H1 (cell line): ENCODE data around the gene CFAP100. TPM values are rescaled to one million over a fixed set of nuclear protein-coding genes. Genes with fewer than 3 reads are reported as not detected.

Experiments used
- CBX5 ChIP-seq: fragments of 300-800, 300-1000 bp; sonication (generic); IDR thresholded peaks from 2 replicates; pipeline ENCODE4 v1.7.1; 2016; ENCODE audit warnings: antibody characterized with exemption, low read length, low read depth
- CHD7 ChIP-seq: fragments of 300-600 bp; sonication (generic); IDR thresholded peaks from 2 replicates; pipeline ENCODE4 v1.7.1; 2012; ENCODE audit warnings: low read length, moderate library complexity, mild to moderate bottlenecking, inconsistent platforms; ENCODE audit not compliant: insufficient replicate concordance
- EP300 ChIP-seq, 2 experiments: IDR thresholded peaks; 1 replicate in 1 of 2; 2 replicates in 1 of 2; pipeline ENCODE4 v1.6.1; 2011 to 2012; ENCODE audit warnings: low read depth in 2 of 2, low read length in 2 of 2, mild to moderate bottlenecking in 2 of 2, borderline replicate concordance in 1 of 2, inconsistent platforms in 1 of 2, moderate library complexity in 1 of 2
- polyA plus RNA-seq, 7 experiments: library from polyadenylated mRNA; depleted of rRNA in 3 of 7; stranded (reverse) in 5 of 7; unstranded in 2 of 7; fragments of >200 nt in 5 of 7; fragments of 200-250 nt in 2 of 7; gene quantifications; 1 replicate in 5 of 7; 2 replicates in 1 of 7; 4 replicates in 1 of 7; pipeline versions ENCODE4 v1.2.1 to v1.2.3, GENCODE V29; 2011 to 2013; ENCODE audit warnings: missing spikeins in 2 of 7, mixed read lengths in 2 of 7
- total RNA-seq: library from RNA; stranded (reverse); fragmentation: NEBNext Ultra II Directional; extraction: Animal tissue kit (Norgen Biotek cat#: 25700); gene quantifications from 2 replicates; pipeline ENCODE4 v1.2.1, GENCODE V29; 2021

CFAP100 gene
- total and polyA plus RNA-seq, 2 of the 8 experiments (the other 6 are each of a cell fraction or from before 2014, with no cell fraction given), result 0.17 TPM; not detected in 1

GRCh38 chr3:126467611-126467955 lies 72.9 kb downstream of the CFAP100 start (continued):
- no peak for TF ChIP-seq CHD7
- no peak for TF ChIP-seq EP300 (IDR thresholded peaks at IDR 0.05; ENCODE audit: borderline replicate concordance in 1 of 2, low read depth in 2 of 2, low read length in 2 of 2)
- TF ChIP-seq CBX5, result no peak
